ENCODE data around the gene NXNL2.

DNA sequence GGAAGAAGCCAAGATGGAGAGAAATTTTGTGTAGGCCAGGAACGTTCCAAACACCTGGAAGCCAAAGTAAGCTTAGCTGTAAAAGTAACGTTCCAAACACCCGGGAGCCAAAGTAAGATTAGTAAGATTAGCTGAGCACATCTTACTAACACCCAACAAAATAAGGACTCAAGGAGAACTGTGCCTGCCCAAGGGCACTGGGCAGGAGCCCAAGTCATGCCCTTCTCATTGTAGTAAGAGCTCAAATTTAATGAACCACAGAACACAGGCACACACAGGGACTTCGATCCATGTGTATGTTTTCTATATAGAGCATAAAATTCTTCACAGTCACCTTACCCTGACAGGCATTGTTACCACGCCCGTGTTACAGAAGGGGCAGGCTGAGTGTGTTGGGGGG, 36.1 kb upstream of the NXNL2 start:
- TF ChIP-seq CTCF (conservative IDR thresholded peaks at IDR 0.05; ENCODE audit: low read depth, low read length) (no peak), EZH2 (IDR thresholded peaks at IDR 0.05; ENCODE audit: low read length, unreplicated experiment) (no peak)
